Astrocyte (in vitro differentiated cells and primary cell): ENCODE results near the gene CACNB2. TPM values are rescaled to one million over a fixed set of nuclear protein-coding genes. Genes with fewer than 3 reads are reported as not detected.

Experiments
- DNase-seq: peaks from one replicate; pipeline ENCODE4 v3.0.0-alpha.2; 2010; ENCODE audit warnings: low read depth
- FAIRE-seq: peaks from 2 replicates; lab custom pipeline; 2011; peaks lifted over from hg19 to GRCh38; lab: Jason Lieb, UNC
- H2AFZ ChIP-seq: 2 replicates; pipeline ENCODE4 v1.6.0; 2012; ENCODE audit warnings: low read depth, low read length, inconsistent platforms
- H3K27ac ChIP-seq: 2 replicates; pipeline ENCODE4 v1.5.1; 2011; ENCODE audit warnings: low read depth, low read length, inconsistent platforms
- H3K27me3 ChIP-seq: 2 replicates; pipeline ENCODE4 v1.6.0; 2011; ENCODE audit warnings: low read length, inconsistent platforms; ENCODE audit not compliant: insufficient read depth
- H3K36me3 ChIP-seq: 2 replicates; pipeline ENCODE4 v1.5.1; 2011; ENCODE audit warnings: low read length, inconsistent platforms; ENCODE audit not compliant: insufficient read depth
- H3K4me1 ChIP-seq: 2 replicates; pipeline ENCODE4 v1.5.1; 2011; ENCODE audit warnings: low read length, inconsistent platforms; ENCODE audit not compliant: insufficient read depth
- H3K4me2 ChIP-seq: 2 replicates; pipeline ENCODE4 v1.6.0; 2012; ENCODE audit warnings: low read length, inconsistent platforms
- H3K4me3 ChIP-seq: 2 replicates; pipeline ENCODE4 v1.5.1; 2011; ENCODE audit warnings: low read depth, mild to moderate bottlenecking, low read length, inconsistent platforms; ENCODE audit not compliant: insufficient read depth
- H3K79me2 ChIP-seq: 2 replicates; pipeline ENCODE4 v1.6.0; 2012; ENCODE audit warnings: mild to moderate bottlenecking, low read length, inconsistent platforms; ENCODE audit not compliant: insufficient read depth
- H3K9ac ChIP-seq: 2 replicates; pipeline ENCODE4 v1.6.0; 2012; ENCODE audit warnings: mild to moderate bottlenecking, low read length, inconsistent platforms
- H3K9me3 ChIP-seq: 2 replicates; pipeline ENCODE4 v1.5.1; 2012; ENCODE audit warnings: low read depth, mild to moderate bottlenecking, low read length, inconsistent platforms; ENCODE audit not compliant: insufficient read depth
- H4K20me1 ChIP-seq: 2 replicates; pipeline ENCODE4 v1.6.0; 2012; ENCODE audit warnings: low read length, inconsistent platforms; ENCODE audit not compliant: insufficient read depth
- H3K27ac Mint-ChIP-seq: one replicate; pipeline ENCODE4 v1.8.0; 2021; ENCODE audit warnings: mild to moderate bottlenecking, mixed read lengths; ENCODE audit not compliant: unreplicated experiment
- H3K27me3 Mint-ChIP-seq: one replicate; pipeline ENCODE4 v1.8.0; 2021; ENCODE audit warnings: low read depth, mixed read lengths; ENCODE audit not compliant: unreplicated experiment
- H3K36me3 Mint-ChIP-seq: one replicate; pipeline ENCODE4 v1.8.0; 2021; ENCODE audit warnings: low read depth, mixed read lengths; ENCODE audit not compliant: unreplicated experiment
- H3K4me1 Mint-ChIP-seq: one replicate; pipeline ENCODE4 v1.8.0; 2021; ENCODE audit warnings: low read depth, mixed read lengths; ENCODE audit not compliant: unreplicated experiment
- H3K4me3 Mint-ChIP-seq: one replicate; pipeline ENCODE4 v1.8.0; 2021; ENCODE audit warnings: mild to moderate bottlenecking, moderate library complexity, mixed read lengths; ENCODE audit not compliant: unreplicated experiment
- H3K9me3 Mint-ChIP-seq: one replicate; pipeline ENCODE4 v1.8.0; 2021; ENCODE audit warnings: mild to moderate bottlenecking, mixed read lengths; ENCODE audit not compliant: unreplicated experiment
- CTCF ChIP-seq: IDR thresholded peaks from 2 replicates; pipeline ENCODE4 v1.5.1; 2011; ENCODE audit warnings: low read depth, mild to moderate bottlenecking, inconsistent platforms, low read length, moderate library complexity; ENCODE audit not compliant: insufficient read depth
- EZH2 ChIP-seq: IDR thresholded peaks from 2 replicates; pipeline ENCODE4 v1.6.1; 2012; ENCODE audit warnings: mild to moderate bottlenecking, low read length, inconsistent platforms; ENCODE audit not compliant: insufficient read depth
- total RNA-seq: library from RNA; stranded (reverse); gene quantifications from 2 replicates; pipeline ENCODE4 v1.2.1, GENCODE V29; 2021

The CACNB2 gene
- total RNA-seq, 1 donor from 2014 or later: 0.66 TPM

GRCh38 chr10:18343573-18343972, 203.3 kb downstream of the CACNB2 start:
- Mint-ChIP-seq H3K27ac (no peak overlapping the region), H3K4me1 (peaks cover 1% of the 10 kb centered on the region), H3K9me3 (no peaks in the 10 kb centered on the region), H3K27me3 (no peaks in the 10 kb centered on the region), H3K36me3 (no peaks in the 10 kb centered on the region), H3K4me3 (no peak overlapping the region)
- H3K9ac ChIP-seq: no peak overlapping the region
- H3K4me2 ChIP-seq: no peak overlapping the region
- no peaks in the 10 kb centered on the region for H3K79me2 ChIP-seq
- no peak for TF ChIP-seq CTCF
- TF ChIP-seq EZH2: no peak
- peaks cover 4% of the 10 kb centered on the region for H3K4me1 ChIP-seq
- FAIRE-seq: no peak
- no peak overlapping the region for H2AFZ ChIP-seq
- no peaks in the 10 kb centered on the region for H3K9me3 ChIP-seq
- DNase-seq: no peak
- no peak overlapping the region for H3K27ac ChIP-seq
- H4K20me1 ChIP-seq: no peaks in the 10 kb centered on the region
- no peaks in the 10 kb centered on the region for H3K36me3 ChIP-seq
- H3K27me3 ChIP-seq: no peaks in the 10 kb centered on the region
- no peak overlapping the region for H3K4me3 ChIP-seq

GRCh38 chr10:18345308-18345707, 205.1 kb downstream of the CACNB2 start:
- no peak overlapping the region for H3K4me2 ChIP-seq
- H3K36me3 Mint-ChIP-seq: no peaks in the 10 kb centered on the region
- no peak for TF ChIP-seq CTCF
- TF ChIP-seq EZH2: no peak
- no peak overlapping the region for H2AFZ ChIP-seq
- H3K27me3 Mint-ChIP-seq: no peaks in the 10 kb centered on the region
- H3K4me3 Mint-ChIP-seq: no peak overlapping the region
- H3K9me3 ChIP-seq: no peaks in the 10 kb centered on the region
- H3K36me3 ChIP-seq: no peaks in the 10 kb centered on the region
- peaks cover 1% of the 10 kb centered on the region for H3K4me1 Mint-ChIP-seq
- no peaks in the 10 kb centered on the region for H3K27me3 ChIP-seq
- H3K4me3 ChIP-seq: no peak overlapping the region
- no peaks in the 10 kb centered on the region for H4K20me1 ChIP-seq
- H3K27ac ChIP-seq: no peak overlapping the region
- H3K79me2 ChIP-seq: no peaks in the 10 kb centered on the region
- peaks cover 3% of the 10 kb centered on the region for H3K4me1 ChIP-seq
- FAIRE-seq (no peak), DNase-seq (no peak)
- no peak overlapping the region for H3K9ac ChIP-seq
- no peaks in the 10 kb centered on the region for H3K9me3 Mint-ChIP-seq
- no peak overlapping the region for H3K27ac Mint-ChIP-seq

GRCh38 chr10:18350340-18350739, 210.1 kb downstream of the CACNB2 start:
- Histone ChIP-seq H3K4me1 (no peaks in the 10 kb centered on the region), H3K36me3 (no peaks in the 10 kb centered on the region), H3K27ac (no peak overlapping the region), H3K4me3 (no peak overlapping the region), H3K9ac (no peak overlapping the region), H3K9me3 (no peaks in the 10 kb centered on the region), H3K4me2 (no peak overlapping the region), H3K79me2 (no peaks in the 10 kb centered on the region), H4K20me1 (no peaks in the 10 kb centered on the region), H3K27me3 (no peaks in the 10 kb centered on the region), H2AFZ (no peak overlapping the region)
- H3K27ac Mint-ChIP-seq: no peak overlapping the region
- no peak for DNase-seq
- H3K9me3 Mint-ChIP-seq: no peaks in the 10 kb centered on the region
- TF ChIP-seq CTCF (no peak), EZH2 (no peak)
- H3K4me3 Mint-ChIP-seq: no peak overlapping the region
- H3K4me1 Mint-ChIP-seq: no peaks in the 10 kb centered on the region
- no peaks in the 10 kb centered on the region for H3K36me3 Mint-ChIP-seq
- no peak for FAIRE-seq
- H3K27me3 Mint-ChIP-seq: no peaks in the 10 kb centered on the region
